Cardiac septum (tissue), 1 donor: Measurements from ENCODE around the gene ALDH7A1. TPM values are rescaled to one million over a fixed set of nuclear protein-coding genes. Genes with fewer than 3 reads are reported as not detected.
"Not testable (repeated sequence)": the region's sequence is repeated elsewhere in the genome, so short reads cannot be mapped to it uniquely, and the experiment has no call there.

Experiments used
- DNase-seq: peaks from one replicate; pipeline ENCODE4 v3.0.0-alpha.2; 2020; ENCODE audit warnings: low spot score
- intact Hi-C: fragments of 100-400 bp; cut with DNase I; formaldehyde crosslinking; loops from one replicate; pipeline ENCODE4 v1.14.0; 2022
- total RNA-seq: library from RNA; stranded (reverse); fragmentation: NEBNext Ultra II Directional; extraction: Animal tissue kit (Norgen Biotek cat#: 25700); gene quantifications from one replicate; pipeline ENCODE4 v1.2.1, GENCODE V29; 2021
- donor health status: DM: no; HTN: no; CAD: no.

Gene ALDH7A1
- total RNA-seq, 1 donor from 2014 or later = 26.4 TPM

- no peak for DNase-seq
- intact Hi-C loops = no loop called here
Observed at GRCh38 chr5:126599499-126599898, 4.5 kb upstream of the ALDH7A1 start.

GRCh38 chr5:126597156-126597555 is 2.1 kb upstream of the ALDH7A1 start:
- DNase-seq = no peak
- intact Hi-C loops = no loop called here

GRCh38 chr5:126595486-126596083 is 566 bp upstream of the ALDH7A1 start:
- intact Hi-C loops = loop anchor here (2.0 kb wide), 1 partner anchor 257 kb away; no protein-coding TSS in a partner anchor
- DNase-seq = no peak

GRCh38 chr5:126591549-126591948 is 3.5 kb downstream of the ALDH7A1 start:
- no peak for DNase-seq
- intact Hi-C loops = loop anchor here (5.0 kb wide), 1 partner anchor 49 kb away; no protein-coding TSS in a partner anchor

- intact Hi-C loops = loop anchor here (5.0 kb wide), 1 partner anchor 47 kb away; no protein-coding TSS in a partner anchor
Observed at GRCh38 chr5:126589536-126590297, 5.3 kb downstream of the ALDH7A1 start.

GRCh38 chr5:126587551-126588390 is 7.2 kb downstream of the ALDH7A1 start:
- intact Hi-C loops = no loop called here

More at GRCh38 chr5:126589536-126590297, 5.3 kb downstream of the ALDH7A1 start:
- DNase-seq = no peak

GRCh38 chr5:126583761-126584160 is 11.3 kb downstream of the ALDH7A1 start:
- no peak for DNase-seq
- intact Hi-C loops = no loop called here

More at GRCh38 chr5:126587551-126588390, 7.2 kb downstream of the ALDH7A1 start:
- no peak for DNase-seq

GRCh38 chr5:126579716-126580115 is 15.3 kb downstream of the ALDH7A1 start:
- no peak for DNase-seq
- intact Hi-C loops = no loop called here

GRCh38 chr5:126577415-126577814 is 17.6 kb downstream of the ALDH7A1 start:
- DNase-seq = no peak
- intact Hi-C loops = no loop called here

GRCh38 chr5:126576974-126577373 is 18.0 kb downstream of the ALDH7A1 start:
- intact Hi-C loops = no loop called here
- no peak for DNase-seq

GRCh38 chr5:126575644-126576043 is 19.4 kb downstream of the ALDH7A1 start:
- no peak for DNase-seq
- intact Hi-C loops = no loop called here

- no peak for DNase-seq
- intact Hi-C loops = no loop called here
Observed at GRCh38 chr5:126568206-126568755, 26.7 kb downstream of the ALDH7A1 start.

- intact Hi-C loops = no loop called here
- DNase-seq = no peak
Observed at GRCh38 chr5:126562823-126563222, 32.2 kb downstream of the ALDH7A1 start.

GRCh38 chr5:126561908-126562307 is 33.1 kb downstream of the ALDH7A1 start:
- DNase-seq = no peak
- intact Hi-C loops = no loop called here

- intact Hi-C loops, DNase-seq: not testable (repeated sequence)
Observed at GRCh38 chr5:126555101-126555500, 39.9 kb downstream of the ALDH7A1 start.

GRCh38 chr5:126552614-126553013 is 42.4 kb downstream of the ALDH7A1 start:
- intact Hi-C loops = no loop called here

GRCh38 chr5:126544087-126544740 is 50.8 kb downstream of the ALDH7A1 start:
- intact Hi-C loops = loop anchor here (5.0 kb wide), 1 partner anchor 48 kb away; no protein-coding TSS in a partner anchor
- DNase-seq = no peak

More at GRCh38 chr5:126552614-126553013, 42.4 kb downstream of the ALDH7A1 start:
- DNase-seq = no peak

GRCh38 chr5:126543660-126544059 is 51.4 kb downstream of the ALDH7A1 start:
- intact Hi-C loops = loop anchor here (5.0 kb wide), 1 partner anchor 49 kb away; no protein-coding TSS in a partner anchor
- no peak for DNase-seq

GRCh38 chr5:126543009-126543408 is 52.0 kb downstream of the ALDH7A1 start:
- no peak for DNase-seq
- intact Hi-C loops = loop anchor here (5.0 kb wide), 1 partner anchor 49 kb away; no protein-coding TSS in a partner anchor
